ENCODE results near the gene PRR33.
A peak's percentile ranks its signal among the peaks of the same experiment; 100 is the strongest.
"Not testable (repeated sequence)": the region's sequence is repeated elsewhere in the genome, so short reads cannot be mapped to it uniquely, and the experiment has no call there.

Gene PRR33

DNA sequence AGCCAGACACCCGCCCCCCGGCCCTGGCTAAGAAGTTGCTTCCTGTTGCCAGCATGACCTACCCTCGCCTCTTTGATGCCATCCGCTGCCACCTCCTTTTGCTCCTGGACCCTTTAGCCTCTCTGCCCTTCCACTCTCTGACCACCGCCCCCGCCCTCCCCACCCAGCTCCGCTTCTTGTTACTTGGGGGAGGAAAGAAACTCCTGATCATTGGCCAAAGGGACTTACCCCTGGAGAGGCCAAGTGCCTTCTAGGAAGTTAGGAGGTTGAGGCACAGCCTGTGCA is at the start of gene PRR33:
Gene PRR33 (minus strand): TSS at position 65 of the 285 bp plus-strand sequence. CDS start 1,311 bp downstream, outside the sequence.
- no peak for DNase-seq

- DNase-seq: not testable (repeated sequence)
Measured at GRCh38 chr11:1939788-1940187, 48.1 kb upstream of the PRR33 start.

DNA sequence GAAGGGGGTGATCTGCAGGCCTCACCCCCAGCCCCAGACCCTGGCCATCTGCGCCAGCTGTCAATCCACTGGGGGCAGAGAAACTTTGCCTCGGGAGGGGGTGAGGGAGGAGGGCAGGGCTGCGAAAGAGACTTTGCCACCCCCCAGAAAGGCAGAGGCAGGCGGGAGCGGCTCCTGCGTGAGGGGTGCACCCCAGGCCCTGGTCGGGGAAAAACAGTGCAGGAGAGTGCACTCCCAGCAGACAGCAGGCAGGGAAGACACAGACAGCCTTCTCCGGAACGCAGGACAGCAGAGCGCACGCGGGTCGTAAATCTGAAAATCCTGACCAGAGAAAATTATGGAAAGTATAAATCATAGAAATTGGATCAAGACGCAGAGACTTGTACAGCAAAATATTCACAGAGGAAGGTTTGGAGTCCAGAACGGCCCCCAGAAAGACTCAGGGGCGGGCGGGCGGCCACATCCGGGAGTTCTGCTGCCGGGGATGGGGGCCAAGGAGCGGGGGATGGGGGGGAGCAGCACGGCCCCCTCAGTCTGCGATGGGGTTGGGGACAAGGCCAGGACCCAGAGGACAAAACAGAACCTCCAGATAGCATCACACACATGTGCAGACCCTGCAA is 47.4 kb upstream of the PRR33 start:
- no peak for DNase-seq

DNA sequence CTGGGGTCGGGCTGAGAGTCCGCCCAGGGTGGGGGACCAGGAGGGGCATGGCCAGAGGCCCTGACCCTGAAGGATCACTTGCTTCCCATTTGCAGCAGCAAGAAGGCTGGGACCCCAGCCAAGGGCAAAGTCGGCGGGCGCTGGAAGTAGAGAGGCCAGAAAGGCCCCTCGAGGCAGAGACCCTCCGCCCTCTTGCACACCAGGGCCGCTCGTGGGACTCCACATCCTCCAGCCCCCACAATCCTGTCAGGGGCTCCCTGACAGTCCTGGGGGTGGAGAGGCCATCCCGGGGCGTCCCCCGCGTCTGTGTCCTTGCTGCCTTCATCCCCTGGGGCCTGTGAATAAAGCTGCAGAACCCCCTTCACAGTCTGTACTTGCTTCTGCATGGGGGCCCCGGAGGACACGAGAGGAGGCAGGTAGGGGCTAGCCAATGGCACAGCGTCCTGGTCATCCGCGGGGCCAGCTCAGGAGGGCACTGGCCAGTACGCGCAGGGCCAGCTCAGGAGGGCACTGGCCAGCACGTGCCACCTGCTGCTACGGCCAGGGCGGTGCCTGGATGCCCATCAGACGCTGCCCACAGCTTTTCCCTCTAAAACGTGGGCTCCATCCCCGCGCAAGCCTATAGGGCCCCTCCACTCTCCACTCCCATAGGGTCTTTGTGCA is 46.8 kb upstream of the PRR33 start:
- no peak for DNase-seq

DNA sequence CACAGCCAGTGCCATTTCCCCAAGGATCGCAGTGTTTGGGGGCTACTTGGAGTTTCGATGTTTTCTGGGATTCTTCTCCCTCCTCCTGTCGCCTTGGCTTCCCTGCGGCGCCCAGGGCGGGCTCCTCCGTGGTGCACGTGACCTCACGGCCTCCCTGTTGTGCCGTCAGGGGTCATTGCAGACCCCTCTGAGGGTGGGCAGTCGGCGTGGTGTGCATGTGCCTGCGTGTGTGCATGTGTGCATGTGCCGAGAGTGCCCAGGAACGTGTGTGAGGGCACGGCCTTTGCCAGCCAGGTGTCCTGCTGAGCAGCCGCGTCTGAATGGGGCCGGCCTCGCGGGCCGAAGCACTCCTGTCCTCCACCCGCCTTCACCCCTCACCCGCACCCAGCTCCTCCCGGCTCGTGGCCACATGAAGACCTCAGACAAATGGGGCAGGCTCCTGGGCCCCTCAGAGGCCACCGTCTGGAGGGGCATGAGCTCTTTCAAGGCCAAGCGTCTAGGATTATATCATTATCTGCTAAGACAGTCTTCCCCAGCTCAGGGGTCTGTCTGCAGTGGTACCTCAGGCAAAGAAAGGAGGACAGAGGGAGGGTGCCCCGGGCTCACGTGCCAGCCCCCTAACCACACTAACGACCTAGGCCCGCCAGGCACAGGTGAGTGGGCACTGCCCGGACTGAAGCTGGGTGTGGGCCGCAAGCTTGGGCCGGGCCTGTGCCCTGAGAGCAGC is 46.1 kb upstream of the PRR33 start:
- no peak for DNase-seq

DNA sequence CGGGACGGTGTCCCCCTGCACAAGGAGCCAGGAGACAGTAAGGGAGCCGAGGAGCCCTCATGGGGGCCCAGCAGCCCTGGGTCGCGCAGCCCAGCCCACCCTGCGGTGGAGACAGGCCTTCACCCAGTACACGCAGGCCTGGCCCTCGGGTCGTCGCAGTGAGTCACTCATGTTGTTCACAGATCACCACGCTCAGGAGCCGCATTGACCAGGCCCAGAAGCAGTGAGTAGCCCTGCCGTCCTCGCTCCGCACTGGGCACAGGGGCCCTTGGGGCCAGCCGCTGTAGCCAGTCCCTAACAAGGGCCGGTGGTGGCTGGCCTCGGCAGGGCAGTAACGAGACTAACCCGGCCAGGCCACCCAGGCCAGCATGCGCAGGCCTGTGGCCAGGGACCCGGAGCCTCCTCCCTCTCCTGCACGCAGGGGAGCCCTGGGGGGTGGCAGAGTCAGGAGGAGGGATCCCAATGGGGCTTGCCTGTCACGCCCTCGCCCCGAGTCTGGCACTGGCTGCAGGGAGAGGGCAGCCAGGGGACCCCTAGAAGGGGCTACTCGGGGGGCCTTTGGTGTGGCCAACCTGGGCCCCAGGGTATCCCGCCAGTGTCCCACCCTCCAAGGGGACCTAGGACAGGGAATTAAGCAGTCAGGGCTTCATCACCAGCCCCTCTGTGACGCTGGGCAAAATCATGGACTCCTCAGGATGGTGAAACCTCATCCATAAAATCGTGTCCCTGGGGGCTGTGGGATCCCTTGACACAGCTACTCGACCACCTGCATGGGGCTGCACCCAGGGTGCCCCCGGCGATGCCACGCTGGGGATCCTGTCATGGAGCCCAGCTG is 45.3 kb upstream of the PRR33 start:
- no peak for DNase-seq

DNA sequence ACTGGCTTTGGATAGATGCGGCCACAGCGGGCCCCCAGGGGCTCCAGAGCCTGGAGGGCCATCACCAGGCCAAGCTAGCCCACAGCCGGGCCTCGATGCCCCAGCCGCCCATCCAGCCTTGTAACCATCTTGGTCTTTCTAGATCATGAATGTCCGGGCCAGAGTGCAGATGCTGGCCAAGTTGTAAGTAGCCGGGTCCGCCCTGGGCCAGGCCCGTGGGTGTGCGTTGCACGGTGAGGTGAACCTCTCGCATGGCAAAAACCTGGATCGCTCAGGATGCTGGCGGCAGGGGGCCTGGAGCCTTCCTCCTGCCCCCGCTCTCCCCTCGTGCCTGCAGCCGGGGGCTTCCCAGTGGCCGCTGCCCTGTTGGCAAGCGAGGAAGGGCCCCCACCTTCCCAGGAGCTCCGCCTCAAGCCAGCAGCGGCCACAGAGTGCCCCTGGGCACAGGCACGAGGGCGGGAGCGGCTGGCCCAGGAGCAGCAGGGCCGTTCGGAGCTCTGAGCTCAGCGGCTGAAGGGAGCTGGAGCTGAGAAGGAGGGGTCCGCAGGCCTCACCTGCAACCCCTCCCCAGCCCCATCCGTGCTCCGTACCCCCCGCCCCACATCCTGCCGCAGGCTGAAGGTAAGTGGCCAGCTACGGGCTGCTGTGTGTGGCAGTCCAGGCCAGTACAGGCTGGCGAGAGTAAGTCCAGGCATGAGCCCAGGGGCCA is 44.5 kb upstream of the PRR33 start:
- DNase-seq: no peak

DNA sequence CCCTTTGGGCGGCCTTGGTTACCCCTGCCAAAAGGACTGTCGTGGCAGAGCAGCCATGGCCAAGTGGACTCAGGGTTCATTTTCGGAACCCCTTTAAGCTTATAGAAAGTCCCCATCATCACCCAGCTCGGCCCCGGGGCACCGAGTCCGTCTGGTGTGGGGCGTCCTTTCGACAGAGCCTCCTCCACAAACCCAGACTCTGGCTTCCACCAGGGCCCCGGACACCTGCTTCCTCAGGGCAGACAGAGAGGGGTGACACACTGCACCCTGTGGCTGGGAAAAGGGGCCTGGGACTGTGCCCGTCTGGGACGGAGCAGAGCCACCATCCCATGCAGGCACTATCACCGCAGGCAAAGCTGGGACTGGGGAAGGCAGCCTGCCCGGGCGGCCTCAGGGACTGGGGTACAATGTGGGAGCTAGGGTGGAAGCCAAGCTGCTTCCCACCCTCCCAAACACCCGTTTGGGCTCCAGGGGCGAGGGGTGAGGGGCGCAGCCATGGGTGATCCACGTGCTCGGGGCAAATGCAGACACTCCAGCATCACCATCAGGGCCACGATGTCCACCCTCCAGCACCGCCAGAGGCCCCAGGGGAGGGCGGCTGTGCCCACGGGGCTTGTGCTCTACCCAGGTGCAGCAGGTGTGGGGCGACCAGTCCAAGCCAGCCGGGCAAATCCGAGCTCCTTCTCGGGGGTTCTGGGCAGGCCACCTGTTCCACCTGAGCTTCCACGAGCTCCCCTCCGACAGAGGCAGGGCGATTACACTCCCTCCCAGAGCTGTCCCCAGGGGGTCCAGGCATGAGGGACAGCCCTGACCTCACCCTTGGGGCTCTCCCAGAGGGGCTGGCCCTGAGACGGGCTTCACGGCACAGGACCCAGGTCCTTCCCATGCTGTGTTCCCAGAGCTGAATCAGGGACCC is 43.7 kb upstream of the PRR33 start:
- DNase-seq: no peak

- DNase-seq: no peak
Measured at GRCh38 chr11:1934335-1935155, 42.9 kb upstream of the PRR33 start.

DNA sequence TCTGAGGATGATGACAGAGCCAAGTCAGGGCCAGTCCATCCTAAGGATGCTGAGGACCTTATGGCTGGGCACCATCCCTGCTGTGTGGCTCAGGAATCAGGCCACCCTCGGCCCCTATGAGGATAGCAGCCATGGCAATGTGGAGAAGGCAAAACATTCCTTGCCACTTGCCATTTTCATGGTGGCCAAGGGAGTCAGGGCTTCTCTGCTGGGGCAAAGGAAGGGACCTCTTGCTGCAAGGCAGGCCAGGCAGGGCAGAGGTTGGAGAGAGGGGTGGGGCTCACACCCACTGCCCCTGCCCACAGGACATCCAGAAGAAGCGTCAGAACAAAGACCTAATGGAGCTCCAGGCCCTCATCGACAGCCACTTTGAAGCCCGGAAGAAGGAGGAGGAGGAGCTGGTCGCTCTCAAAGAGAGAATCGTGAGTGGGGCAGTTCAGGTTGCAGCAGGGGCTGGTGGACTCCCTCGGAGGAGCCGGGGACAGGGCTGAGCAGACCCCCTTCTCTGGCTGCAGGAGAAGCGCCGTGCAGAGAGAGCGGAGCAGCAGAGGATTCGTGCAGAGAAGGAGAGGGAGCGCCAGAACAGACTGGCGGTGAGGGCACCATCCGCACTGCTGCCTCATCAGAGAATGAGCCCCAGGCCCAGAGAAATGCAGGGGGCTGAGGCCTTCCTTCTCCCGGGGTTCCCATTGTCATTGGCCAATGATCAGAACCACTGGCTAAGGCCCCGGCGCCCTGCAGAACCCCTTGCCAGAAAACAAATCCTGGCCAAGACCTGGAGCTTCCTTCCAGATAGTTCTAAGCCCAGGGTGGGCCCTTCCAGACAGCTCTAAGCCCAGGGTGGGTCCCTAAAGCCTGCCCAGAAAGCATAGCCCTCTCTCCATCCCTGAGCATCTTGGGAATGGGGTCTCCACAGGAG is 42.0 kb upstream of the PRR33 start:
- no peak for DNase-seq

GRCh38 chr11:1932681-1933080 is 41.0 kb upstream of the PRR33 start:
- no peak for DNase-seq

- DNase-seq: no peak
Measured at GRCh38 chr11:1932105-1932480, 40.4 kb upstream of the PRR33 start.

DNA sequence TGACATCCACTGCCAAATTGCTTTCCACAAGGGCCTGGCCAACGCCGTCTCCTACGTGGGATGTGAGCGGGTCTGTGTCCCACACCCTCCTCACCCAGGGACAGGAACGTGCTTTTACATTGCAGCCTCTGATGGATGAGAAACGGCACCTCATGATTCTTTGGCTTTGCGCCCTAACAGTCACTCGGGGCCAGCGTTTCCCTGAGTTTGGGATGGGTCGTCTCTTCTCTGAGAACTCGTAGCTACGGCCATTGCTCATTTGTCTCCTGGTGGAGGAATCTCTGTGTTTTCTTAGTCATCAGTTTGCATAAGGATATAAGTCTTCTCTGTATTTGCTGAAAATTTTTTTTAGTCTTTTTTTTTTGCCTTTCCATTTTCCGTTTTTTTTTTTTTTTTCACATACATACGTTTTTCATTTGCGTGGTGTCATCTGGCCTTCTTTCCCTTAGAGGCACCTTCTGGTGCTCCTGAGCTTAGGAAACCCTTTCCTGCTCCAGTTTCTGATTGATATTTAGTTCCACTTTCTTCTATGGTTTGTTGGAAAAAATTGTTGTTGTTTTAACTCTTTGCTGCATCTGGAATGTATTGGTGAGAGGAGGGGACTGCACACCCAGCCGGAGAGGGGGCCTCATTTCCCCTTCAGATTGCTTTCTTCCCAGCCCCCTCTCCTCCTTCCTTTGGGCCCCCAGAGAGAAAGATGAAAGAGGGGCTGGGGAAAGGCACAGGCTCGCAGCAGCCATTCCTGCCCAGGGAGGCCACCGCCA is 39.8 kb upstream of the PRR33 start:
- DNase-seq: peak; percentile 22

DNA sequence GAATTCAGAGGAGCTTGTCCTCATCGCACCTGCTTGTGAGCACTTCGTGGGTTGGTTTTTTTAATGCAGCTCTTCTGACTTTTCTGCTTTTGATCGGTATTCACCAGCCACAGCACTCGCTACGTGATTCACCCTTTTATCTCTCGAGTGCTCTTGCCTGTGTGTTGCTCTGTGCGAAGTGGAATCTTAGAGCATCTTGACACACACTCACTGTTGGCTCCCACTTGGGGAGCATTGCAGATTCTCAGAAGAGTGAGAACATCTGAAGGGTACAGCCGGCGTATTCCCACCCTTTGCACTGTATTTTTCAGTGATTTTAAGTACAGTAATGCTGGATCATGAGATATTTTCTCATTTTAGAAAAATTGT is 38.8 kb upstream of the PRR33 start:
- no peak for DNase-seq

- DNase-seq: no peak
Measured at GRCh38 chr11:1929621-1930461, 38.1 kb upstream of the PRR33 start.

GRCh38 chr11:1928891-1929541 is 37.3 kb upstream of the PRR33 start:
- DNase-seq: no peak

DNA sequence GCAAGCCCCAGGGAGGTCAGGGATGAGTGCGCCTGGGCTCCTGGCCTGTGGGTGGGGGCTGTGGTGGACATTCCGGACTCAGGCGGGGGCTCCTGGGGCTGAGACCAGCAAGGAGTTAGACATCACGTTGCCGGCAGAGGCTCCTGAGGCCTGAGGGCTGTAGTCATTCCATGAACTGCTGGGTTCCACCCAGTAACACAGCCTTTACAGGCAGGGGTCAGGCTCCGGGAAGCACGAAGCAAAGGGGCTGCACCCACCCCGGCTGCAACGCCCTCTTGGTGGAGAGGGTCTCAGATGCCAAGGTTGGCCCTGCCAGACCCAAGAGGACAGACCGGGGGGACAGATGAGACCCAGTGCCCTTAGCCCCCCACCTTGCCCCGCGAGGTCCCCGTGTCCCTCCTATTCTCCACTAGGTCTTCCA is 36.8 kb upstream of the PRR33 start:
- no peak for DNase-seq
